ENCODE results near the gene ARID1B.

ARID1B gene

DNA sequence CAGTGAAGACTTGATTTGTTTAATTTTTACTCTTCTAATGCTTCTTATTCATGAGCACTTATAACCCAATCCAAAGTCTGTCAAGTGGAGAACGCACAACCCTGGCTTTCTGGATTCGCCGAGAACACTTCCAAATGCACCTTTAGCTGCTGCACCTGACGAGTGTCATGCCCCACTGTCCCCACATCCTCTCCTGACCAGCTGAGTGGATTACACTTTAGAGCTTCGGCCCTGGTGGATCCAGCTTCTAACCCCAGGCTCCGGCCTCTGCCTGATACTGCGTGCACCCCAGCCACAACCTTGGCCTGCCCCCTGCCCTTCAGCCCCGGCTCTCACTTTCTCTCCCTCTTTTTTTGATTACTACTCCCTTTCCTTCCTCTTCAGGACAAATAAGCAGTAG, 287.3 kb downstream of the ARID1B start:
- no peak for DNase-seq

- DNase-seq, result no peak
Observed at GRCh38 chr6:157065366-157065765, 288.2 kb downstream of the ARID1B start.

DNA sequence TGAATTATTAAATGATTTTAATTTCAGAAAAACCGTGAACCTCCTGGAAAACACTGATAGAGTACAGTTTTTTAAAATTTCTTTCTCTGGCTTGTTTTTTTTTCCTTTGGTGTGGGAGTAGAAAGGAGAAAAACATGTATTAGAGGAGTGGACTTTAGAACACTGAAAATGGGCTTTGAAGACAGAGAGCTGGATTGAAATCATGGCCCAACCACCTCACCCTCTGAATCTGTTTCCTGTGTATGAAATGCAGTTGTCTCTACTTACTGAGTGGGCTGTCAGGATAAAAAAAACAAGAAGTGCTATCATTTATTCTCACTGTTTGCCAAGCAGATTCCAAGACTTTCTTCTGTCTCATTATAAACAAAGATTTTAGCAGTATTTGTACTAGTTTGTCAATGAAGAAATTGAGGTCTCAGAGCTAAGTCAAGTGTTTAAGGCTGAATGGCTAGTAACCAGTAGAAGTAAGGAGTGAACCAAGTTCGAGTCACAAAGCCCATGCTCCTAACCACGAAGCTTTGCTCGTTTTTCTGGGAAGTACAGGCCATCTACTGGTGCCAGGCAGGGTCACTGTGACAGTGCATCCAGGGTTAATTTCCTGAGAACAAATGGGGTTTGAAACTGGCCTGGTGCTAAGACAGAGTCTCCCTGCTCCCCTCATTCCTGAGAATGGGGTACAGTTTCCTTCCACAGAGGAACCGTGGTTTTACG, 289.8 kb downstream of the ARID1B start:
- DNase-seq, result no peak

GRCh38 chr6:157067507-157067906, 290.3 kb downstream of the ARID1B start:
- DNase-seq, result no peak

DNA sequence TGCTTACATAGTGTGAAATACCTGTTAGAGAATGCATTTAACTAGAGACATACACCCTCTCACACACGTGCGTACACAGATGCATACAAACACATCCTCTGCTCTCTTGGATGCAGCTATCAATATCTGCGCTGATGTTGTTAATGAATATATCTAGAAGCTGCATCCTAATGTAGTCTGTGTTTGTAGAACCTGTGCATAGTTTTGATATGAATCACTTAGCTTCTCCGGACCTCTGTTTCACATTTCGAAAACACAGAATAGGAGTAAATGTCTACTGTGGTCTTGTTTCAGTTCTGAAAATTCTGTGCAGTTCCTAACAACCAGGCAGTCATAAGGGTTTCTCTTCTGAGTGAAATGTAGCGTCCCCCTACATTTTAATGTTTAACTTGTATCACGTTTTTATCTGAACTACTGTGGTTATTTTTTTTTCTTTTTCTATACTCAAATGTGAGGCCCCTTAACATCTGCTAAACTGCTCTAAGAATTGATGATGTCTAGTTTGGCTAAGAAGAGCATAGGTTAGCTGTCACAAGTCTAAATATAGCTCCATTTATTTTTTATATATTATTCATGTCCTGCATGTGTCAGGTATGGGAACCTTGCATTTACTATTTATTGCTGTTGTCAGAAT, 291.6 kb downstream of the ARID1B start:
- DNase-seq, result no peak

DNA sequence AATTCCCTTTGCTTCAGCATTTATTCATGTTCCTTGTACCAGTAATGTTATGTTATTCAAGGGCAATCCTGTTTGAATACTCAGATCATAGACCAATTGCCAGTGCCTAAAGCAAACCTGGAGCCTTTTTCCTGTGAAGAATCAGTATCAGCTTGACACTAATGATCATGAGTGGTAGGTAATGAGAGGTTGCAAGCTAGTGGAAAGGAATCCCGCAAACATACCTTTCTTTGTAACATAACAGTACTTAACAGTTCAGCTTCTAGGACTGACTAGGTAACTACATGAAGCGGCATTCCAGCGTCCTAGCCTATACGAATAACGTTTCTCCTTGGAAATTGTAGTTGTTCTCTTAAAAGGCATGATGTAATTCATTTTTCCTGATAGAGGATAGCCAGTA, 292.4 kb downstream of the ARID1B start:
- DNase-seq, result no peak

DNA sequence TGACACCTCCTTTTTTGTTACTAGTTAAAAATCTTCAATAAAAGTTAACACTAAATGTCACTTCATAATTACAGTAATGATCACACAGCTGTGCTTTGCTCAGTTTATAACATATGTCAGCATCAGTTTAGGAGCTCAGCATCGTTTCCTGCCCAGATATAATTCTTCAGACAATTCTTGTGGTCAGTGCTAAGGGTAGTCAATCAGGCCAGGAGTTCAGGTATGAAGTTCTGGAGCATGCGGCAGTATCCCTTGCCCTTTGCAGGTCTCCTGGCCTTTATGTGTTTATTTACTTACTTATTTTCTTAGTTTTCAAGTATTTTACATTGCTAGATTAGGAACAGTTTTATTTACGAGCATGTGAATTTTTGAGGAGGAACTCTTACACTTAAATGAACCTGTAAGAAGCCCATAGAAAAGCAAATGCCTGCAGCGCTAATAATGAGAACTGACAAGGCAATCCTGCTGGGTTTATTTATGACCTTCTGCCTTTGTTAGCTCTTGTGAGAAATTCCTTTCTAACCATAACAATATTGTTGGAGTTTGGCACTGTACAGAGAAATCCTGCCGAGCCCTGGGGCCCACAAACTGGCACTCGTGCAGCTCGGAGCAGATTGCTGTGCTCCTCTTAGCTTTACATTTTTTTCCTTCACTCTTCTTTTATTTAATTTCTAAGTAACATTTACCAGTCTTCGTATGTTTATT, 293.4 kb downstream of the ARID1B start:
- no peak for DNase-seq

- no peak for DNase-seq
Observed at GRCh38 chr6:157072128-157072527, 294.9 kb downstream of the ARID1B start.

DNA sequence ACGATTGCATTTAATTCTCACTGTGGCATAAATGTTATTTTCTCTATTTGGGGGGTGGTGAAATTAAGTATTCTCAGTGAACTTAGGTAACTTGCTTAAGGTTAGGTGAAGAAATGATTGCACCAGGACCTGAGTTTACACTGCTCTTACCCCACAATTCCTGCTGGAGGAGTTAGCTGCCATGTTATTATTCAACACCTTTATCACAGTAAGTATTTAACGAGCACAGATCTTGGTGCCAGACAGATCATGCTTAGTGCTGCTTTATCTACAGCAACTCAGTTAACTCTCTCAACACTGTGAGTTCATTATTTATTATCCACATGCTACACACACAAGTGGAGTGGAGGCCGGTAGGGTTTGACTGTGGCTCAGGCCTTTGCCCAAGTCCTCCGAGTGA, 296.4 kb downstream of the ARID1B start:
- DNase-seq, result no peak

DNA sequence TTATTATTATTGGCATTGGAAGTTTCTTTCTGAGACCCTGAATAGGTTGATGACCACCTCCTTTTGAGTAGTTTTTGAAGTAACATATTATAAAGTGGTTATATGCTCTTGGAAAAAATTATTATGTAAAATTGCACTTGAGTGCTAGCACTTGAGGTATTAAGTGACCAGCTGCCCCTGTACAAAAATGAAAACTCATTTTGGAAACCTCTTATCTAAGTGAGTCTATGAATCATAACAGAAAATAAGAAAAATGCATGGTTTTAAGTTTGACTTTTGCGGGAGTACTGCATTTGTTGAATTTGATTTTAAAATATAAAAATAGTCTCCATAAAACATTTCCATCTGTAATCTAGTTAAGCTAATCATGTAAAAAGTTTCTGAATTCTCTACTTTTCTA, 297.8 kb downstream of the ARID1B start:
- no peak for DNase-seq

DNA sequence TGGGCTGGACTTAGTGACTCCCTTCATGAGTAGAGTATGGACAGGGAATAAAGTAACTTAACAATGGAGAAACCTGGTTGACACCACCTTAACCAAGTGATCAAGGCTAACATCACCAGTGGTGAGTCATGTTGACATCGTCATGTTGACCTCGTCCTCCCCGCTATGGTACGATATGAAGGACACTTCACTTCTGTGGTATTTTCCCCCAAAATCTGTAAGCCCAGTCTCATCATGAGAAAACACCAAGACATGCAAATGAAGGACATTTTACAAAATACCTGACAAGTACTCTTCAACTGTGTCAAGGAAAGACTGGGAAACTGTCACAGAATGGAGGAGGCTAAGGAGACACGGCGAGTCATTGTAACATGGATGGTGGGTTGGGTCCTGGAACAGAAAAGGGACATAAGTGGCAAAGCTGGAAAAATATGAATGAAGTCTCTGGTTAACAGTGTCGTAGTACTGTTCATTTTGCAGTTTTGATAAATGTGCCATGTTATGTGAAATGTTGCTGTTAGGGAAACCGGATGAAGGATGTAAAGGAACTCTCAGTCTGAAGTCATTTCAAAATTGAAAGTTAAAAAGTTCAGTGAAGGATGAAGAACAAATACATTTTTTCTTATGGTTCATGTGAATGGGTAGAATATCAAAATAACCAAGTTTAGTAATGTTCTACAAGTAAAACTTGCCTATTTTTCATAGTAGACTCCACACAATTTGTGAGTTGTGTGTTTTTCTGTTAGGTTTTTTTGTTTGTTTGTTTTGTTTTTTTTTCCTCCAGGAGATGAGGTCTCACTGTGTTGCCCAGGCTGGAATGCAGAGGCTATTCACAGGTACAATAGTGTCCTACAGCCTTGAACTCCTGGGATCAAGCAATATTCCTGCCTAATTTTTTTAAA, 298.6 kb downstream of the ARID1B start:
- peak; percentile 49 for DNase-seq

- DNase-seq, result no peak
Observed at GRCh38 chr6:157076451-157076822, 299.3 kb downstream of the ARID1B start.

DNA sequence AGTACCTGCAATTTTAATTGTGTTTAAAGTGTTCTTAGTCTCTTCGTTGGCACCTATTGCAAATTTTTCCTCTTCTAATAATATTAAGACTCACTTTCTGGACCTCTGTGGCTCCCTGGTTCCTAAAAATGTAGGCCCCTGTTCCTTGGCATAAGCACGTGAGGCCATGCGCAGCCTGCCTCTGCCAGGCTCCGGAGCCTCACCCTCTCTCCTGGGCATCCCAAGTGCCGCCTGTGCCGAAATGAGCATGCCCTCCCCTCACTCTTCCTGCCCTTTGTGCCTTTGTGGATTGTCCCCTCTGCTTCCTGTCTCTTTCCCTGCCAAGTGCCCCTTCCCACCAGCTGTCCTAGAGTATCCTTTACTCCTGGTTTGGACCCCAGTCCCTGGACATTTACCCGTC, 300.1 kb downstream of the ARID1B start:
- DNase-seq, result no peak

- no peak for DNase-seq
Observed at GRCh38 chr6:157078326-157078725, 301.1 kb downstream of the ARID1B start.

GRCh38 chr6:157079277-157079676, 302.1 kb downstream of the ARID1B start:
- no peak for DNase-seq

GRCh38 chr6:157079771-157080170, 302.6 kb downstream of the ARID1B start:
- DNase-seq, result no peak

GRCh38 chr6:157080986-157081391, 303.8 kb downstream of the ARID1B start:
- DNase-seq, result no peak

- DNase-seq, result no peak
Observed at GRCh38 chr6:157083343-157083742, 306.2 kb downstream of the ARID1B start.

DNA sequence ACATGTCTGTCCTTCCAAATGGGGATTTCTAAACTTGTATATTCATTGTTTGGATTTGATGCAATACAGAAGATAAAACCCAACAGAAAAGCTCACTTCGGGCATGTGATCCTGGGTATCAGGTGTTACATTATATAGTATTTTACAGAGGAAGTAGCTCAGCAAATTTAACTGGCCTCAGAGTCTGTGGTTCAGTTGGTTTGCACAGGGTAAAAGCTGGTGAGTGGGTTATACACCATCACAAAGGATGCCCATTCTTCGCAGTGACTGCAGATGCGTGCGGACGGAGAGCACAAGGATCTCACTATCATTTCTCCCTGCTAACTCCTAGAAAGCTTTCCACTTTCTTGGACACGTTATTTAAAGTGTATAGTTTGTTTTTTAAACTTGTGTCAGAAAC, 309.5 kb downstream of the ARID1B start:
- DNase-seq, result no peak

- no peak for DNase-seq
Observed at GRCh38 chr6:157087974-157088373, 310.8 kb downstream of the ARID1B start.

GRCh38 chr6:157088841-157089240, 311.7 kb downstream of the ARID1B start:
- DNase-seq, result no peak

- DNase-seq, result no peak
Observed at GRCh38 chr6:157089258-157089657, 312.1 kb downstream of the ARID1B start.

- DNase-seq, result no peak
Observed at GRCh38 chr6:157089851-157090250, 312.7 kb downstream of the ARID1B start.

Data from stimulated activated CD4-positive, alpha-beta T cell treated with anti-CD3 and anti-CD28 coated beads, Interleukin-15, amount 100 ng/mL, for 24 hours (primary cell).